ENCODE data around the gene MON2. TPM values are rescaled to one million over a fixed set of nuclear protein-coding genes. Genes with fewer than 3 reads are reported as not detected.

The MON2 gene
- polyA plus RNA-seq, 1 experiment = 7.8 TPM

DNA sequence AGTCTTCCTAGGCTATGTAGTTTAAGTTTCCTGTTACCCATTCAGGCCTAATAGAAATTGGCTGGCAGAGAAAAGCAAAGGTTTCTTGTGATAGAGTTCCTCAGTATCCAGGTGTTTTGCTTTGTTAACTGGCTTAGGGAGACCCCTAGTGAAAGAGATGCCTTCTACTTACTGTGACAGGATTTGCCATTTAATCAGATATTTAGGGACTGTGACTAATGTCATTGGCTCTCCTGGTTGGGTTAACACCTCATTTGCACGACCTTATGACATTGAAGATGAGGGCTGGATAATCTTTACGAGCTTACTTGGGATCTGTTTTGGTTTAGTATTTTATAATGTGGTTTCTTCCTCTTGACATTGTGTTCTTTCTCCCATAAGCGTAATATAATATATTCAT lies 5.8 kb downstream of the MON2 start:
- Histone ChIP-seq H3K4me3 (ENCODE audit: low read depth, low read length) (no peak overlapping the region), H3K36me3 (ENCODE audit: control insufficient read depth, insufficient read depth, low read length) (peaks cover 2% of the 10 kb centered on the region; the same call in 1 of the 2 replicates), H3K27me3 (ENCODE audit: control insufficient read depth, insufficient read depth, low read length) (no peaks in the 10 kb centered on the region)
- TF ChIP-seq, protein P1, sequence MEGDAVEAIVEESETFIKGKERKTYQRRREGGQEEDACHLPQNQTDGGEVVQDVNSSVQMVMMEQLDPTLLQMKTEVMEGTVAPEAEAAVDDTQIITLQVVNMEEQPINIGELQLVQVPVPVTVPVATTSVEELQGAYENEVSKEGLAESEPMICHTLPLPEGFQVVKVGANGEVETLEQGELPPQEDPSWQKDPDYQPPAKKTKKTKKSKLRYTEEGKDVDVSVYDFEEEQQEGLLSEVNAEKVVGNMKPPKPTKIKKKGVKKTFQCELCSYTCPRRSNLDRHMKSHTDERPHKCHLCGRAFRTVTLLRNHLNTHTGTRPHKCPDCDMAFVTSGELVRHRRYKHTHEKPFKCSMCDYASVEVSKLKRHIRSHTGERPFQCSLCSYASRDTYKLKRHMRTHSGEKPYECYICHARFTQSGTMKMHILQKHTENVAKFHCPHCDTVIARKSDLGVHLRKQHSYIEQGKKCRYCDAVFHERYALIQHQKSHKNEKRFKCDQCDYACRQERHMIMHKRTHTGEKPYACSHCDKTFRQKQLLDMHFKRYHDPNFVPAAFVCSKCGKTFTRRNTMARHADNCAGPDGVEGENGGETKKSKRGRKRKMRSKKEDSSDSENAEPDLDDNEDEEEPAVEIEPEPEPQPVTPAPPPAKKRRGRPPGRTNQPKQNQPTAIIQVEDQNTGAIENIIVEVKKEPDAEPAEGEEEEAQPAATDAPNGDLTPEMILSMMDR (IDR thresholded peaks at IDR 0.05; ENCODE audit: insufficient read depth, low read depth, low read length) = no peak
- DNase-seq (ENCODE audit: low read depth) = peak; percentile 8
- ChIA-PET POLR2A (no interaction called here), CTCF (interaction anchor here (1.3 kb wide), 1 partner anchor 10 kb away, joined by 4 read pairs; no protein-coding TSS in a partner anchor)

DNA sequence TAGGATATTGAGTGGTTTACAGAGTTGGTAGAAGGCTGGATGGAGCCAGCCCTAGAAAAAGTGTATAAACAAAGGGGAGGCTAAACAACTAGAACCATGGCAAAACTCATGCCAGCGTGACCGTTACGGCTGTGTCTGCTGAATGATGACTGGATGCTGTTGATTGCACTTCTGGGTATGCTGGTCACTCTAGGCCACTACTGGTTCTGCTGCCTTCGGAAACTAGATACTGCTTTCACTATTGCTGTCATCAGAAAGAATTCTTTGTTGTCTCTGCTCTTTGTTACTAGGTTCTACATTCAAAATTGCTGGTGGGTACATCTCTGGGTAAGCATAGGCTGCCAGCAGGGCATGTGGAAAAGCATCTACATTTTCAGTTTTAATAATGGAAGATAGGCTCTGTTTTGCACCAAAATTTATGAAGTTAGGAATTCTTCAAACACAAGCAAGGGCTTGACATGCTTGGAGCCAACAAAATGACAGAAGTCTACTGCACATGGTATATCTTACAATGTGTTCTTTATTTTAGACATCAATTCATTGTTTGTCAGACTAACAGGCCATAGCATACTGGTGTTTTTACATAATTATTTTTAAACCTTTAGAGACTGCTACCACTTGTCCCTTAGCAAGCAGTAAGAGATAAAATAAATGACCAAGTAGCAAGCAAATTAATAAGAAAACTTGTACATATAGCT lies 15.4 kb downstream of the MON2 start:
- CTCF ChIA-PET = interaction anchor here (1.3 to 1.4 kb wide), 2 partner anchors 9 to 46 kb away, joined by 4 read pairs; no protein-coding TSS in a partner anchor
- Histone ChIP-seq H3K4me3 (ENCODE audit: low read depth, low read length) (no peak overlapping the region), H3K36me3 (ENCODE audit: control insufficient read depth, insufficient read depth, low read length) (no peaks in the 10 kb centered on the region; the same call in 1 of the 2 replicates), H3K27me3 (ENCODE audit: control insufficient read depth, insufficient read depth, low read length) (no peaks in the 10 kb centered on the region)
- POLR2A ChIA-PET = no interaction called here
- TF ChIP-seq, protein P1 (IDR thresholded peaks at IDR 0.05; ENCODE audit: insufficient read depth, low read depth, low read length) = no peak
- DNase-seq (ENCODE audit: low read depth) = no peak

DNA sequence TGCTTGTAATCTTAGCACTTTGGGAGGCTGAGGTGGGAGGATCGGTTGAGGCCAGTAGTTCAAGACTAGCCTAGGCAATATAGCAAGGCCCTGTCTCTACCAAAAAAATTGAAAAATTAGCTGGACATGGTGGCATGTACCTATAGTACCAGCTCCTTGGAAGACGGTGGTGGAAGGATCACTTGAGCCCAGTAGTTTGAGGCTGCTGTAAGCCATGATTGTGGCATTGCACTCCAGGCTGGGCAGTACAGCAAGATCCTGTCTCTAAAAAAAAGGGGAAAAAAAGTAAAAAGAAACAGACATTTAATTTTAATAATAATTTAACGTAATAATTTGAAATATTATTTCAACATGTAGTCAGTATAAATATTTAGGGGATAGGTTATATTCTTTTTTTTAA lies 16.1 kb downstream of the MON2 start:
- CTCF ChIA-PET = interaction anchor here (1.3 to 1.4 kb wide), 2 partner anchors 10 to 47 kb away, joined by 4 read pairs; no protein-coding TSS in a partner anchor
- no peaks in the 10 kb centered on the region; the same call in 1 of the 2 replicates for H3K36me3 ChIP-seq (ENCODE audit: control insufficient read depth, insufficient read depth, low read length)

DNA sequence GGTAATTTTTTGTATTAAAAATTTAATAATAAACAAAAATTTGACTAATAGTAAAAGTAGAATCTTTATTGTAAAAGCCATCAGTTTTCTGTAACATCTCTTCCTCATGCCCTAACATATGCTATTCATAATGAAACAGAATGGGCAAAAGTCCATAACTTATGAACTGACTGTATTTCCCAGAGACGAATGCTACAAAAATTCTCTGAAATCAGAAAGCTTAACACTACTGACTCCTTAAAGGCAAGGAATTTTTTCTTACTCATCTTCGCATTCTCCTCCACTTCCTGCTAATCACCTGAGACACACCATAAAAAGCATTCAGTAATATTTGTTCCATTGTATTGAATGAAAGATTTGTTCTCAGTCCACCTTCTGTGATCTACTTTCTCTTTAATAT lies 17.6 kb downstream of the MON2 start:
- Histone ChIP-seq H3K4me3 (ENCODE audit: low read depth, low read length) (no peak overlapping the region), H3K27me3 (ENCODE audit: control insufficient read depth, insufficient read depth, low read length) (no peaks in the 10 kb centered on the region), H3K36me3 (ENCODE audit: control insufficient read depth, insufficient read depth, low read length) (no peaks in the 10 kb centered on the region; the same call in 1 of the 2 replicates)
- CTCF ChIA-PET = no interaction called here
- POLR2A ChIA-PET = no interaction called here
- TF ChIP-seq, protein P1 (IDR thresholded peaks at IDR 0.05; ENCODE audit: insufficient read depth, low read depth, low read length) = no peak
- DNase-seq (ENCODE audit: low read depth) = no peak

More for the DNA sequence above, 16.1 kb downstream of the MON2 start:
- TF ChIP-seq, protein P1 (IDR thresholded peaks at IDR 0.05; ENCODE audit: insufficient read depth, low read depth, low read length) = no peak
- DNase-seq (ENCODE audit: low read depth) = no peak
- H3K27me3 ChIP-seq (ENCODE audit: control insufficient read depth, insufficient read depth, low read length) = no peaks in the 10 kb centered on the region
- no peak overlapping the region for H3K4me3 ChIP-seq (ENCODE audit: low read depth, low read length)
- POLR2A ChIA-PET = no interaction called here

DNA sequence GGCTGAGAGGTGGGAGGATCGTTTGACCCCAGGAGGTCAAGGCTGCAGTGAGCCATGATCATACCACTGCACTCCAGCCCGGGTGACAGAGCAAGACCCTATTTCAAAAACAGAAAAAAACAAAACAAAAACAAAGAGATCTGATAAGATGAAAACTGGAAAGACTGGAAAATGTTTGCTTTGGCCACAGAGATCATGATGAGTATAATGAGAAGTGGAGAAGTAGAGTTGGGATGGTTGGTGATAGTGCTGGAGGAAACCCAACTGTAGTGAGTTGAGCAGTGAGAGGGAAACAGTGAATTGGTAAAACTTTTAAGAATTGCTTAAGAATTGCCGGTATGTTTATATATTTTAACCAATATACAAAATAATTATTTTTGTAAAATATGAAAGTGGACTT lies 39.2 kb downstream of the MON2 start:
- no peak for DNase-seq (ENCODE audit: low read depth)
- no peak overlapping the region for H3K4me3 ChIP-seq (ENCODE audit: low read depth, low read length)
- no peaks in the 10 kb centered on the region for H3K27me3 ChIP-seq (ENCODE audit: control insufficient read depth, insufficient read depth, low read length)
- TF ChIP-seq, protein P1 (IDR thresholded peaks at IDR 0.05; ENCODE audit: insufficient read depth, low read depth, low read length) = no peak
- POLR2A ChIA-PET = no interaction called here
- peaks cover 2% of the 10 kb centered on the region for H3K36me3 ChIP-seq (ENCODE audit: control insufficient read depth, insufficient read depth, low read length)
- CTCF ChIA-PET = interaction anchor here (0.6 kb wide), 1 partner anchor 10 kb away, joined by 5 read pairs; no protein-coding TSS in a partner anchor
